ENCODE data around the gene UNCX.
"Not testable (repeated sequence)": the region's sequence is repeated elsewhere in the genome, so short reads cannot be mapped to it uniquely, and the experiment has no call there.

UNCX gene

GRCh38 chr7:1260244-1260635 lies 27.6 kb downstream of the UNCX start:
- DNase-seq, result no peak

GRCh38 chr7:1261036-1261435 lies 28.4 kb downstream of the UNCX start:
- DNase-seq, result not testable (repeated sequence)

- no peak for DNase-seq
Observed at GRCh38 chr7:1262441-1262840, 29.8 kb downstream of the UNCX start.

- DNase-seq, result no peak
Observed at GRCh38 chr7:1263391-1263951, 30.8 kb downstream of the UNCX start.

GRCh38 chr7:1264345-1265280 lies 31.9 kb downstream of the UNCX start:
- no peak for DNase-seq

- no peak for DNase-seq
Observed at GRCh38 chr7:1267016-1267900, 34.6 kb downstream of the UNCX start.

GRCh38 chr7:1268076-1268815 lies 35.6 kb downstream of the UNCX start:
- no peak for DNase-seq

- DNase-seq, result no peak
Observed at GRCh38 chr7:1268866-1269265, 36.2 kb downstream of the UNCX start.

GRCh38 chr7:1269336-1269890 lies 36.7 kb downstream of the UNCX start:
- DNase-seq, result no peak

GRCh38 chr7:1270181-1270580 lies 37.5 kb downstream of the UNCX start:
- no peak for DNase-seq

- DNase-seq, result no peak
Observed at GRCh38 chr7:1271046-1271445, 38.4 kb downstream of the UNCX start.

GRCh38 chr7:1271656-1272055 lies 39.0 kb downstream of the UNCX start:
- DNase-seq, result no peak

GRCh38 chr7:1272136-1272535 lies 39.5 kb downstream of the UNCX start:
- not testable (repeated sequence) for DNase-seq

- no peak for DNase-seq
Observed at GRCh38 chr7:1274121-1274875, 41.6 kb downstream of the UNCX start.

- DNase-seq, result no peak
Observed at GRCh38 chr7:1274876-1275375, 42.3 kb downstream of the UNCX start.

GRCh38 chr7:1275451-1276381 lies 43.0 kb downstream of the UNCX start:
- no peak for DNase-seq

- DNase-seq, result no peak
Observed at GRCh38 chr7:1276626-1277175, 44.0 kb downstream of the UNCX start.

GRCh38 chr7:1278543-1278942 lies 45.9 kb downstream of the UNCX start:
- no peak for DNase-seq

GRCh38 chr7:1279041-1279440 lies 46.4 kb downstream of the UNCX start:
- no peak for DNase-seq

- not testable (repeated sequence) for DNase-seq
Observed at GRCh38 chr7:1279895-1280294, 47.2 kb downstream of the UNCX start.

Data from KG1 (cell line).